Left forelimb (tissue), 1 donor: ENCODE data around the gene KCNIP2.

ENCODE experiments used
- DNase-seq: peaks from one replicate; pipeline ENCODE4 v3.0.0-alpha.2; 2018; ENCODE audit warnings: low spot score

Gene KCNIP2

DNA sequence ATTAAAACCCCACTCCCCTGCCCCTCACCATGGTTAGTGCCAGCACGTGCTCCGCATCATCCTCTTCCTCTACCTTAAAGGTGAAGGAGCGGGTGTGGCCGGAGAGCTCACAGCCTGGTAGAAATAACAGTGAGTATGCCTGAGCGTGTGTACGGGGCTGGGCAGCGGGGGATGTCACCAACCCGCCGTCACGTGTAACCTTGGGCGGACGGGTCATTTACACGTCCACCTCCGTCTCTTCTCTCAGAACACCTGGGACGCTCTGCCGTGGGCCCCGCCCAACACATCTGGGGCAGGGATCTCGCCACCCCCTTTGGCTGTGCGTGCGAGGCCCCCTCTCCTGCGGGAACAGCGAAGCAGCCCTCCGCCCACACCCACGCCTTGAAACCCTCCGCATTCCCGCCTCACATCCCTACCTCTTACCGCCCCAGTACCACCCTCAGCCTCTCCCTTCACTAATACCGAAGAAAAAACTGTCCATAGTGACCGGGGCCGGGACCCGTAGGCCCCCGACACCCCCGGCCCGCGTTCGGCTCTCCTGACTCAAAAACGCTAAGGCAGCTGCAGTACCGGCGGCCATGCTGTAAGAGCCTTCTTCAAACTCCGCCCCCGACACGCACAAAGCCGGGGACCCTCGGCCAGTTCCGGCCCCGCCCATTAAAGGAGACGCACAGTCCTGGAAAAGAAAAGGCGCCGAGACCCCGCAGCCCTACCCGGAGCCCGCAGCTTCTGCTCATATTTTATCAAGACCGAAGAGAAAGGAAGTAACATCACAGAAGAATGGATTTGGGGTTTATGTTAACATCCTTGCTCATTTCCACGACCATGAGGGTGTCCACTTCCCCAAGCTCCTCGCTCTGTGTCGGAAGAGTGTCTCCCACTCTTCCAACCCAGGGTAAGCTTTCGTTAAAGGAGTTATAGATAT is 60.5 kb downstream of the KCNIP2 start, which contains the start of gene NPM3:
TSS of gene NPM3 (minus strand) at position 636 of the 925 bp plus-strand sequence. CDS start at position 580, 56 bp downstream.
- peak; percentile 92 for DNase-seq

DNA sequence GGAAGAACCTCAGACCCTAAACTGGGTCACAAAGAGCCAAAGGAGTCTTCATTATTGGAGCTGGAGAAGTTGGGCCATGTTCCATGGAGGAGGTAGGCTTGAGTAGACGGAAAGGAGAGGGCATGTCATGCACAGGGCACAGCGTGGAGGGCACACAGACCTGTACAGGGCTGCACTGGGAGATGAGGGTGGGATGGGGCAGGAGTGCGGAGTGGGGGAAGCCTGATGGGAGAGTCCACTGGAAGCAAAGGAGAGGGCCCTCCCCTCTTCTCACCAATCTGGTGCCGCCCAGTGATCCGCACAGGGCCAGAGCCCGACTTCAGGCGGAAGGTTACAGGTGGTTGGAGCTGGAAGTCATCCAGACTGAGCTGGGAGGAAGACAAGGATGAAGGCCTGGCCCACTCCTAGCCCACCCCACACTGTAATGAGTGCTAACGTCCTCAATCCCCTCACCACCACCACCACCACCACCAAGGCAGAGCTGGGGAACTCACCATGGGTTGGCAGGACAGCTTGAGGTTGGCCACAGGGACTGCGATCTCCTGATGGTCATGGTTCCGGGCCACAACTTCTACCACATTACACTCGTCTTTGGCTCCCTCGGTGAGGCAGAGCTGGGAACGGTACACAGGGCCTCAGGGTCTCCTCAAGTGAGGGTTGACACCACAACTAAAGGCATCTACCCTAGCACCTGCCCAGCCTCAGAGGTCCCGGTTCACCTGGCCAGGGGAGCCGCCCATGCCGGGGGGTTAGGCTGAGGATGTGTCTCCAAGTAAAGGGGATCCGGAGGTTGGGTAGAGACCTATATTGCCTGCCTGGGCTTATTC is 61.4 kb downstream of the KCNIP2 start:
- no peak for DNase-seq

DNA sequence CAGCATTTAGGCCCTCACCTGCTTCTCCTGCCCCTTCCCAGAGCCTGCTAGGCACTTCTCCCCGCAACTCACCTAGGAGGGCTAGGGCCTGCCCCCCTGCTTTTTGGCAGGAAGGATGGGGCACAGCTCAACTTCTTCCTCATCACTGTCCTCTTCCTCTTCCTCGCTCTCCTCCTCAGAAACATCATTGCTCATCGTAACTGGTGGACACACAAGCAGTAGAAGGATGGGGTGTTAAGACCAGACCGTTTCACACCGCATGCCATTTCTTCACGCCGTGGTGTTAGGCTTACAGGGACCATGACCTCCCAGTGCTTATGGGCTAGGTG is 62.0 kb downstream of the KCNIP2 start:
- no peak for DNase-seq

DNA sequence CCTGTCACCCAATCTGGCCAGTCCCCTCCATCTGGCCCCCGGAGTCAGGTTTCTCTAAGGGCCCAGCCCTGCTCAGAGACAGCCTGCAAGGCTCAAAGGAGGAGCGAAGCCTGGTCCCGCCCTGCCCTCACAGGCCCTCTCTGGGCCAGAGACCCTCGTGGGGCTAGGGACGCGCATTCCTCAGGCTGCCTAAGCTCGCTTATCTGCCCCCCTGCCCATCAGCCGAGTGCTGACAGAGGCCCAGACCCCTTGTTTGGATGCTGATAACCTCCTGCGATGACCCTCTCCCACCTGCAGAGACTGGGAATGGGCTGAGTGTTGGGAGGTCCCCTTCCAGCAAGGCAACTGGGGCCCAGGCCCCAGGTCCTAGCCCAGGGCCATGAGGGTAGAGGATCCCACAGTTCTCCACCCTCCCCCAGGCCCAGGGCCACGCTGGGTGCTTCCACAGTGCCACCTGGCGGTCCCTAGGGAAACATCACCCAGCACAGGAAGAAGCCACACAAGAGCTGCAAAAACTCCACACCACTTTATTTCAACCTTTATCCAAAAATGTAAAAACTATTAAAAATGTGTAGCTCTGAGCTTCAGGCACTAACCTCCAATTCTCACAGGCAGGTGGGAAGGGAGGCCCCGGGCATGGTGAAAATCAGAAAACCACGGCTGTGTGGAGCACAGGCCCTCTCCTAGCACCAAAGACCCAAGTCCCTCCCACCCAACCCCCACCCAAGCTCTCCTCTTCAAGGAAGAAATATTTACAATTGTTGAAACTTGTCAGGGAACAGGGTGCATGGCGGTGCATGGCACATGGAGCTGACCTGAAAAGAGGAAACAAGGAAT is 62.6 kb downstream of the KCNIP2 start:
- DNase-seq, result no peak

DNA sequence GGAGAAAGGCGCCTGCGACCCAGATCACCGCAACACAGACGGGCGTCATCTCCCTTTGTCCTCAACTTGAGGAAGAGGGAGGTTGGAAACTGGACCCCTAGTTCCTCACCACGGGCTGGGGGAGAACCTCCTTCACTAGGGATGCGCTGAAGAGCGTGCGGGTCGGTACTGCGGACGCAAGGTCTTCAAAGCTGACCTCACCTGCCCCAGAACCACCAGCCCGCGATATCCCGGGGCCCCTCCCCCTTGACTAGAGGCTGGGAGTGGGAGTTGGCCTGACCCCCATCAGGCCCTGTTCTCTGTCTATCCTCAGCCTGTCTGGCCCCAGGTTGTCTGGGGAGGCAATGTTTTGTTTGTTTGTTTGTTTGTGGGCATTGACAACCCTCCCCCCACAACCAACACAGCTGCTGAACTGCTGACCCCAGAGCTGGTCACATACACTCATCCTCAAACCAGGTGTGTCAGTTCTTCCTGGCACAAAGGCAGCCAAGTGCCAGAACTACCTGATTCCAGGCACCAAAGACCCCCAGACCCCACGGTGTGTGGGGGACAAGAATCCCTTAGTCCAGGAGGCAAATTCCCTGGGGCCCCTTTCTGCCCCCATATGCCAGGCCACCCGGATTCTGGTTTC is 63.3 kb downstream of the KCNIP2 start:
- DNase-seq, result no peak

DNA sequence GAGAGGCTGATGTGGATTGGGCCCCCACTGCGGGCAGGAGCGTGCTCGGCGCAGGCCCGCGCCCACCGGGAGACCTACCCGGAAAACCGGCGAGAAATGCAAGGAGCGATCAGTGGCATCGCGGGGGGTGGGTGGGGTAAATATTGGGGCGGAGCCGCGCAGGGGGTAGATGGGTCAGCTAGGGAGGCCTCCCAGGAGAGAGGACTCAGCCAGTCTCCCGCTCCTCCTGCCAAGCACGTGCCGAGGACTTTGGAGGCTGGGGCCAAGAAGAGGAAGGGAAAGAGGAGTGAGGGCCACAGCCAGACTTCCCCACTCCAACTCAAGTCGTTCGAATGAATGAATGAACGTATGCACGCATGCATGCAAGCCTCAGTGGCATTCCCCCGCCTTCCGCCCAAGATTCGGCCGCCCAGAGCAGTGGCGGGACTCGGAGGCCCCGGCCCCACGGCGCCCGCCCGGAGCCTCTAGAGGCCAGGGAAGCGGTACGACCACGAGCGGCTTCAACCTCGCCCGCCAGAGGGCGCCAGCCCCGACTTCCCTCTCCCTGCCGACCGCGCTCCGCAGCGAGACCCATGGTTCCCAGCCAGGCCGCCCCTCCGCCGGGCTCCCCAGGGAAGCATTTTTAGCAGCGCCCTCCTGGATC is 63.9 kb downstream of the KCNIP2 start:
- peak; percentile 82 for DNase-seq

DNA sequence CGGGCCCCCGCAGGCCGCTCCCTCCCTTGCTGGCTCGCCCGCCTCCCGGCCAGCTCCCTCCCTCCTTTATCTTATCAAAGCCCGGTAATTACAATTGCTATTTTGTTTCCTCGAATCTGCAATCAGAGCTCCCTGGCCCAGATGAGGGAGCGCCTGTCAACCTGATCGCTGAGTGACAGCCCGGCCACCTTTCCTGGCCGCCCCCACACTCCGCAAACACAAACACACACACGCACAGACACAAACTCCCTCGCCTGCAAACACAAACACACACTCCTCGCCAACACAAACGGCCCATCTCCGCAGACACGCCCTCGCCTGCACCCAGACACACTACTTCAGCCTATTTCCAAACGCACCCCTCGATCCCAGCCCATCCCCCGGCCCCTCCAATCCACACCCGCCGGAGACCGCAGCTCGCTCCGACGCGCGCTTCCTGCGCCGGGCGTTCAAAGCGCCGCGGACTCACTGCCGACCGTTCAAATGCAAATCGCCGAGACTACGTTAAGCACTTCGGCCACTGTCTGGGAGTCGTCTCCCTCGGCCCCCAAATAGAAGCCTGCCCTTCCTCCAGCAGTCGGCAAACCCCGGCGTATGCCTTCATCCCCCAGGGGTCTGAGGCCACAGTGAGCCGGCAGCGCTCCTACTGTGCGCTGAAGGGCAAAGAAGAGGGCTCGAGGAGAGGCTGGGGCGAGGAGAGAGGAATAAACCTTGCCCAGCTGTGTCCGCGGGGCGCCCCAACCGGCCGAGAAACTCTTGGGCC is 64.6 kb downstream of the KCNIP2 start:
- no peak for DNase-seq

DNA sequence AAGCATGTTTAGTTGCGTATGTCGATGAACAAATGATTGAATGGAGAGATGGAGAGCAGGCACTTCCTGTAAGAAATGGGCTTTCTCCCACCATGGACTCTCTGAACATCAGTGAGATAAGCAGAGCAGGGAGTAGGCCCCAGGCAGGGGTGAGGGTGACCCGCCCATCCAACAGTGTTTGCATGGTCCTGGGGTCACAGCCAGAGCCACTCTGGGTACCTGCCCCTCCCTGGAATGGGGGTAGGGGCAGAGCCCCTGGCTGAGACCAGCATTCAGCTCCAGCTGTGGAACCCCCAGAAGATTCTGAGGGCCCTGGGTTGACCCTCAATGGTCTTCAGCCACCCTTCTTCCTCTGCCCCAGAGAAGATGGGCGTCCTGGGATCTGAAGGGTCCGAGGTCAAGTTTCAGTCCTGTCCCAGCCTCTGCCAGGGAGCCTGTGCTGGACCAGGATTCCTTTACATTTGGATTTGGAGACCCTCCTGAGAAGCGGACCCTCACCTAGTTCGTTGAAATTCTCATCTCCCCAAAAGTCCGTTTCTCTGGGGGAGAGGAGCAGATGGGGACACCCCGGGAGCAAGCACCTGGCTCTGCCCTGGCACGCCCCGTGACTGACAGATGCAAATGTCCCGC is 65.3 kb downstream of the KCNIP2 start:
- no peak for DNase-seq

DNA sequence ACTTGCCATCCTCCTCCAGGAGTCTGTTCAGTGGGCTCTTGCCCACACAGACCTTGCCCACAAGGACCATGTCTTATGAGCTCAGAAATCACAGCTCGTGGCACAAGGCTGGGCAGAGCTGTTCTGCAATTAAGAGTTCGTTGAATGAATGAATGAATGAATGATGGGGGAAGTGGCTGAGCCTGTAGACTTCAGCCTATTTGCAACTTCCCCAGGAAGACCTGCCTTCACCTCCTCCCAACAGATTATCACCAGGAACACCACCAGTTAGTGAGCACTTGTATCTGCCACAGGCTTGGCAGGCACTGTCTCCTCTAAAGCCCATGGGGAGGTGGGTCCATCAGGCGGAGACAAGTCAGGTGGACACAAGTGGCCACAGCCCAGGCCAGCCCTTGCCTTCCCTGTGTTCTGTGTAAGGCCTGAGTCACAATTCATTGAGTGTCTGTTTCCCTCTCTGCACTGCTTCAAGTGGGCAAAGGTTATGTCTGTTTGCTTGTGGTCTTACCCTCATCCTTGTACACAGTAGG is 65.9 kb downstream of the KCNIP2 start:
- DNase-seq, result no peak

DNA sequence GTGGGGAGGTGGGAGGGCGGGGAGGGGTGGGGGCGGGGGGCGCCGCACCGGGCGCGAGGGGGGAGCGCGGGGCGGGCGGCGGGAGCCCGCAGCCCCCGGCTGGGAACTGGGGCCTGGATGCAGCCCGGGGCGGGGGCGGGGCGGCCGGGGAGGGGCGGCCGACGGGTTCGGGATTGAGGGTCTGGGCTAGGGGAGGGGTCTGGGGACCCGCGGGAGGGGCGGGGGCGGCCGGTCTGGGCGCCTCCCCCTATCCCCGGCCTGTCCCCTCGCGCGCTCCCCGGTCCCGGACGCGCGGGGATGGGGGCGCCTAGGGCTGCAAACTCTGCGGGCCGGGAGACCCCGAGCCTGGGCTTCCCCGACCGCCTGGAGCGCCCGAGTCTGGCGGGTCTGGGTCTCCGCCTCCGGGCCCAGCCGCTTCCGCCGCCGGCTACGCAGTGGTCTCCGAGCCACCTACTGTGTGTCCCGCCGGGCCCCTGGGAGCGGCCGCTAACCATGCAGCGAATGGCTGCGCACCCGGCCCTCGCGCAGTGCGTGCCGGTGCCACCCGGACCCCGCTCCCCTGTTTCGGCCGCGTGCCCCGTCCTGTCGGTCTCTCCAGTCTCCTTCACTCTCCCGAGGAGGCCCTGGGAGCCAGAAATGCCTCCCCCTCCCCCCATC is 67.3 kb downstream of the KCNIP2 start:
- DNase-seq, result no peak
